OCI-LY7 (cell line): ENCODE results near the gene COL1A2. TPM values are rescaled to one million over a fixed set of nuclear protein-coding genes. Genes with fewer than 3 reads are reported as not detected.

ENCODE experiments used
- BruUV-seq: library from RNA; stranded (reverse); fragments of 400-500 nt; replicated peaks from 2 replicates; lab custom pipeline; 2021; lab: Mats Ljungman, UMichigan
- CTCF ChIA-PET: fragments of 300-600 bp; sonication (Branson Sonifier 250); formaldehyde crosslinking; loops from one replicate; lab custom pipeline; 2022; ENCODE audit warnings: antibody characterized with exemption; ENCODE audit not compliant: unreplicated experiment; lab: Charles Lee
- POLR2A ChIA-PET: fragments of 300-600 bp; sonication (Branson Sonifier 250); formaldehyde crosslinking; loops from one replicate; lab custom pipeline; 2022; ENCODE audit warnings: antibody characterized with exemption; lab: Charles Lee
- DNase-seq: peaks from one replicate; pipeline ENCODE4 v3.0.0-alpha.2; 2015; ENCODE audit warnings: low spot score
- H2AFZ ChIP-seq: fragments of 200-600 bp; sonication (generic), shearing (Covaris generic); 2 replicates; pipeline ENCODE4 v1.6.1; 2014; ENCODE audit warnings: mild to moderate bottlenecking, antibody characterized with exemption, low read length, moderate library complexity
- H3K27ac ChIP-seq: fragments of 200-600 bp; sonication (generic); 2 replicates; pipeline ENCODE4 v1.5.1; 2014; ENCODE audit warnings: mixed run types, low read depth, mild to moderate bottlenecking, moderate library complexity, low read length, inconsistent platforms; ENCODE audit not compliant: poor library complexity, severe bottlenecking
- H3K36me3 ChIP-seq: fragments of 200-600 bp; sonication (generic); 2 replicates; pipeline ENCODE4 v1.6.1; 2014; ENCODE audit warnings: mild to moderate bottlenecking, antibody characterized with exemption, low read length, moderate library complexity, mixed read lengths; ENCODE audit not compliant: insufficient read depth
- H3K4me1 ChIP-seq: fragments of 200-600 bp; sonication (generic); 2 replicates; pipeline ENCODE4 v1.5.1; 2014; ENCODE audit warnings: mild to moderate bottlenecking, low read length; ENCODE audit not compliant: insufficient read depth, poor library complexity, severe bottlenecking
- H3K4me2 ChIP-seq: fragments of 200-600 bp; sonication (generic); 2 replicates; pipeline ENCODE4 v1.6.1; 2014; ENCODE audit warnings: mild to moderate bottlenecking, low read length
- H3K4me3 ChIP-seq: fragments of 200-600 bp; sonication (generic); 2 replicates; pipeline ENCODE4 v1.5.1; 2014; ENCODE audit warnings: mild to moderate bottlenecking, low read depth, low read length; ENCODE audit not compliant: poor library complexity, severe bottlenecking
- H3K79me2 ChIP-seq: fragments of 200-600 bp; sonication (generic); 2 replicates; pipeline ENCODE4 v1.6.1; 2016; ENCODE audit warnings: low read depth, mild to moderate bottlenecking, low read length, moderate library complexity, mixed read lengths; ENCODE audit not compliant: insufficient read depth
- H3K9me2 ChIP-seq: fragments of 200-600 bp; sonication (generic); 2 replicates; pipeline ENCODE4 v1.6.1; 2016; ENCODE audit warnings: mild to moderate bottlenecking, low read length, mixed read lengths; ENCODE audit not compliant: insufficient read depth
- H3K9me3 ChIP-seq: fragments of 200-600 bp; sonication (generic); 2 replicates; pipeline ENCODE4 v1.6.1; 2014; ENCODE audit warnings: mild to moderate bottlenecking, mixed run types, low read length, mixed read lengths
- H4K20me1 ChIP-seq: fragments of 200-600 bp; sonication (generic); 2 replicates; pipeline ENCODE4 v1.6.1; 2014; ENCODE audit warnings: mild to moderate bottlenecking, antibody characterized with exemption, low read length, moderate library complexity, mixed read lengths; ENCODE audit not compliant: insufficient read depth
- CTCF ChIP-seq: fragments of 200-600 bp; sonication (generic); conservative IDR thresholded peaks from 2 replicates; pipeline ENCODE4 v1.5.1; 2014; ENCODE audit warnings: mild to moderate bottlenecking, antibody characterized with exemption, low read length, moderate library complexity, mixed read lengths
- EZH2phosphoT487 ChIP-seq: fragments of 200-600 bp; sonication (generic); IDR thresholded peaks from 2 replicates; pipeline ENCODE4 v1.6.1; 2018; ENCODE audit warnings: low read depth, borderline replicate concordance, mild to moderate bottlenecking, mixed run types, antibody characterized with exemption, low read length, moderate library complexity, mixed read lengths
- intact Hi-C: fragments of 100-400 bp; cut with micrococcal nuclease; formaldehyde crosslinking; loops from one replicate; pipeline ENCODE4 v1.10.0; 2022; ENCODE audit not compliant: unreplicated experiment
- total RNA-seq, 2 experiments: library from RNA; depleted of rRNA in 1 of 2; stranded (reverse); fragments of >200 nt in 1 of 2; shearing (Covaris generic) in 1 of 2; gene quantifications; 2 replicates each; pipeline ENCODE4 v1.2.3, GENCODE V29; 2014 to 2022

The COL1A2 gene
- total RNA-seq, 2 experiments from 2014 or later, result not detected

GRCh38 chr7:94375691-94376090 is 19.0 kb upstream of the COL1A2 start:
- no peaks in the 10 kb centered on the region for H3K9me3 ChIP-seq
- no TSS peak for BruUV-seq
- H3K4me3 ChIP-seq, result no peak overlapping the region
- no peak overlapping the region for H3K4me2 ChIP-seq
- intact Hi-C loops, result no loop called here
- no peaks in the 10 kb centered on the region for H3K9me2 ChIP-seq
- no peaks in the 10 kb centered on the region for H4K20me1 ChIP-seq
- ChIA-PET POLR2A (interaction anchor here (0.6 kb wide), 1 partner anchor 94 kb away, joined by 6 read pairs; no protein-coding TSS in a partner anchor), CTCF (no interaction called here)
- no peak overlapping the region for H3K27ac ChIP-seq
- no peaks in the 10 kb centered on the region for H3K4me1 ChIP-seq
- H3K79me2 ChIP-seq, result no peaks in the 10 kb centered on the region
- no peak for TF ChIP-seq EZH2phosphoT487
- TF ChIP-seq CTCF, result no peak
- no peaks in the 10 kb centered on the region for H3K36me3 ChIP-seq
- DNase-seq, result no peak
- H2AFZ ChIP-seq, result no peak overlapping the region

GRCh38 chr7:94376281-94376680 is 18.4 kb upstream of the COL1A2 start:
- no peak for TF ChIP-seq EZH2phosphoT487
- no peak for TF ChIP-seq CTCF
- CTCF ChIA-PET, result no interaction called here

GRCh38 chr7:94378356-94378755 is 16.3 kb upstream of the COL1A2 start:
- intact Hi-C loops, result no loop called here
- POLR2A ChIA-PET, result no interaction called here
- Histone ChIP-seq H3K79me2 (no peaks in the 10 kb centered on the region), H3K4me3 (no peak overlapping the region), H3K9me2 (no peaks in the 10 kb centered on the region), H3K4me1 (no peaks in the 10 kb centered on the region), H2AFZ (no peak overlapping the region), H3K9me3 (no peaks in the 10 kb centered on the region), H4K20me1 (no peaks in the 10 kb centered on the region), H3K36me3 (no peaks in the 10 kb centered on the region), H3K4me2 (no peak overlapping the region), H3K27ac (no peak overlapping the region)
- CTCF ChIA-PET, result no interaction called here
- no peak for DNase-seq
- BruUV-seq, result no TSS peak
- no peak for TF ChIP-seq EZH2phosphoT487
- TF ChIP-seq CTCF, result no peak

More at GRCh38 chr7:94376281-94376680, 18.4 kb upstream of the COL1A2 start:
- Histone ChIP-seq H4K20me1 (no peaks in the 10 kb centered on the region), H2AFZ (no peak overlapping the region), H3K36me3 (no peaks in the 10 kb centered on the region), H3K4me1 (no peaks in the 10 kb centered on the region), H3K9me2 (no peaks in the 10 kb centered on the region), H3K4me2 (no peak overlapping the region), H3K4me3 (no peak overlapping the region), H3K9me3 (no peaks in the 10 kb centered on the region), H3K79me2 (no peaks in the 10 kb centered on the region), H3K27ac (no peak overlapping the region)
- DNase-seq, result no peak
- intact Hi-C loops, result no loop called here
- POLR2A ChIA-PET, result interaction anchor here (0.6 kb wide), 1 partner anchor 94 kb away, joined by 6 read pairs; no protein-coding TSS in a partner anchor
- BruUV-seq, result no TSS peak
